Right lobe of liver (tissue), 6 donors: Measurements from ENCODE around the gene SPINT2. TPM values are rescaled to one million over a fixed set of nuclear protein-coding genes. Genes with fewer than 3 reads are reported as not detected.
A peak's percentile ranks its signal among the peaks of the same experiment; 100 is the strongest.

ENCODE experiments used
- ATAC-seq, 4 donors: fragments of 200-7000 bp; cut with Tn5 transposase; one replicate each; pipeline ENCODE4 v1.9.1; 2020; ENCODE audit warnings: mild to moderate bottlenecking in 4 of 4, moderate library complexity in 4 of 4
- DNase-seq, 3 donors: peaks; one replicate each; pipeline ENCODE4 v3.0.0-alpha.2; 2020
- H3K27ac ChIP-seq, 3 donors: fragments of 200-600 bp; one replicate each; pipeline ENCODE4 v1.8.0; 2022
- H3K27me3 ChIP-seq, 2 donors: fragments of 200-600 bp; one replicate each; pipeline ENCODE4 v1.8.0; 2022
- H3K36me3 ChIP-seq, 4 donors: fragments of 200-600 bp; sonication (generic) in 1 of 4; one replicate each; pipeline versions ENCODE4 v1.5.1 to v1.8.0; 2017 to 2022; ENCODE audit warnings: control low read depth in 1 of 4
- H3K4me1 ChIP-seq, 4 donors: fragments of 200-600 bp; sonication (generic) in 1 of 4; one replicate each; pipeline versions ENCODE4 v1.5.1 to v1.8.0; 2017 to 2022; ENCODE audit warnings: control low read depth in 1 of 4
- H3K4me3 ChIP-seq, 3 donors: fragments of 200-600 bp; one replicate each; pipeline ENCODE4 v1.8.0; 2022
- H3K9me3 ChIP-seq, 4 donors: fragments of 200-600 bp; sonication (generic) in 1 of 4; one replicate each; pipeline versions ENCODE4 v1.5.1 to v1.8.0; 2017 to 2022; ENCODE audit warnings: control low read depth in 1 of 4
- CTCF ChIP-seq, 4 donors: fragments of 200-600 bp in 3 of 4; fragments of 450-650 bp in 1 of 4; IDR thresholded peaks; one replicate each; pipeline versions ENCODE4 v1.5.1 to v1.8.0; 2016 to 2022; ENCODE audit warnings: antibody characterized with exemption in 4 of 4, mild to moderate bottlenecking in 2 of 4
- POLR2A ChIP-seq: fragments of 450-650 bp; IDR thresholded peaks from one replicate; pipeline ENCODE4 v1.6.1; 2017; ENCODE audit warnings: antibody characterized with exemption, mild to moderate bottlenecking
- WGBS: methylation state at CpG from one replicate; pipeline ENCODE4 v1.1.6; 2018; ENCODE audit warnings: low coverage, low lambda C conversion rate; ENCODE audit not compliant: insufficient coverage; ENCODE audit errors: missing lambda C conversion rate; 5-methylcytosine and 5-hydroxymethylcytosine counted together
- intact Hi-C, 2 donors: fragments of 100-400 bp; cut with DNase I; formaldehyde crosslinking; loops; one replicate each; pipeline versions ENCODE4 v1.11.2 to v1.14.1; 2022
- total RNA-seq, 6 experiments: library from RNA; depleted of rRNA in 2 of 6; stranded (reverse); fragments of >200 nt in 2 of 6; fragmentation: NEBNext Ultra II Directional in 3 of 6; extraction: Animal tissue kit (Norgen Biotek cat#: 25700) in 3 of 6; gene quantifications; one replicate each; pipeline versions ENCODE4 v1.1.0 to v1.2.4, GENCODE V29; 2016 to 2023
- donor health status: DM: no; HTN: yes; CAD: no.
- donor health status: DM: no; HTN: no; CAD: no.
- donor health status: DM: no; HTN: no; CAD: no.
- donor health status: DM: no; HTN: yes; CAD: no.
- donor health status: DM: no; HTN: yes; CAD: no.

Gene SPINT2
- total RNA-seq, 6 experiments from 2014 or later, result 3.5 to 19.1 (median 6.2) TPM

- H3K36me3 ChIP-seq, result no peaks in the 10 kb centered on the region
- no peaks in the 10 kb centered on the region for H3K27me3 ChIP-seq
- no peak overlapping the region for H3K4me3 ChIP-seq
- intact Hi-C loops, result no loop called here
- WGBS, result 49% methylated on average over 2 of the region's 2 CpGs
- TF ChIP-seq CTCF (IDR thresholded peaks at IDR 0.05), result no peak
- no peak for TF ChIP-seq POLR2A
- no peaks in the 10 kb centered on the region for H3K4me1 ChIP-seq
- H3K27ac ChIP-seq, result no peak overlapping the region
- no peaks in the 10 kb centered on the region for H3K9me3 ChIP-seq
- ATAC-seq, result peak in 3 of 4 donors; percentile 31 to 39 (median 36)
- DNase-seq, result no peak
Observed at GRCh38 chr19:38273499-38273898, 9.1 kb downstream of the SPINT2 start.

GRCh38 chr19:38274739-38275138 lies 10.4 kb downstream of the SPINT2 start:
- TF ChIP-seq CTCF (IDR thresholded peaks at IDR 0.05), result no peak
- no peak for TF ChIP-seq POLR2A
- ATAC-seq, result peak in 3 of 4 donors; percentile 50 to 52 (median 51)
- no peaks in the 10 kb centered on the region for H3K9me3 ChIP-seq
- intact Hi-C loops, result no loop called here
- H3K4me3 ChIP-seq, result no peak overlapping the region
- H3K36me3 ChIP-seq, result no peaks in the 10 kb centered on the region
- H3K4me1 ChIP-seq, result no peaks in the 10 kb centered on the region
- 49% methylated on average over 8 of the region's 9 CpGs for WGBS
- H3K27ac ChIP-seq, result no peak overlapping the region
- DNase-seq, result no peak
- no peaks in the 10 kb centered on the region for H3K27me3 ChIP-seq

GRCh38 chr19:38276942-38277517 lies 12.7 kb downstream of the SPINT2 start:
- Histone ChIP-seq H3K36me3 (no peaks in the 10 kb centered on the region), H3K9me3 (no peaks in the 10 kb centered on the region), H3K27ac (peak overlapping the region; percentile 16 to 61 (median 21)), H3K4me1 (no peaks in the 10 kb centered on the region), H3K4me3 (no peak overlapping the region), H3K27me3 (no peaks in the 10 kb centered on the region)
- ATAC-seq (no peak), DNase-seq (no peak)
- intact Hi-C loops, result no loop called here
- TF ChIP-seq POLR2A (no peak), CTCF (IDR thresholded peaks at IDR 0.05) (no peak)
- 86% methylated on average over 6 of the region's 7 CpGs for WGBS

- H3K27me3 ChIP-seq, result no peaks in the 10 kb centered on the region
- no peaks in the 10 kb centered on the region for H3K36me3 ChIP-seq
- no peak for TF ChIP-seq CTCF (IDR thresholded peaks at IDR 0.05)
- TF ChIP-seq POLR2A, result no peak
- intact Hi-C loops, result no loop called here
- H3K4me3 ChIP-seq, result no peak overlapping the region
- H3K27ac ChIP-seq, result peak overlapping the region; percentile 16 to 61 (median 21)
- 45% methylated on average over 5 of the region's 5 CpGs for WGBS
- ATAC-seq, result no peak
- H3K9me3 ChIP-seq, result no peaks in the 10 kb centered on the region
- no peak for DNase-seq
- no peaks in the 10 kb centered on the region for H3K4me1 ChIP-seq
Observed at GRCh38 chr19:38277549-38277948, 13.2 kb downstream of the SPINT2 start.
